Left cardiac atrium (tissue), 4 donors: Measurements from ENCODE around the gene RPH3AL. TPM values are rescaled to one million over a fixed set of nuclear protein-coding genes. Genes with fewer than 3 reads are reported as not detected.
"Not testable (repeated sequence)": the region's sequence is repeated elsewhere in the genome, so short reads cannot be mapped to it uniquely, and the experiment has no call there.

ENCODE experiments used
- ATAC-seq, 2 donors: fragments of 200-7000 bp; cut with Tn5 transposase; one replicate each; pipeline ENCODE4 v1.9.1; 2020; ENCODE audit warnings: mild to moderate bottlenecking in 2 of 2, moderate library complexity in 2 of 2
- DNase-seq: peaks from one replicate; pipeline ENCODE4 v3.0.0-alpha.2; 2020
- intact Hi-C, 2 donors: fragments of 100-400 bp; cut with DNase I; formaldehyde crosslinking; loops; one replicate each; pipeline versions ENCODE4 v1.14.1 to v1.15.1; 2022 to 2023
- total RNA-seq, 2 donors: library from RNA; stranded (reverse); fragmentation: NEBNext Ultra II Directional; extraction: Animal tissue kit (Norgen Biotek cat#: 25700); gene quantifications; one replicate each; pipeline ENCODE4 v1.2.1, GENCODE V29; 2021
- donor health status: DM: no; HTN: yes; CAD: no.
- donor health status: DM: no; HTN: yes; CAD: no; lungs with severe emphysema.
- donor health status: DM: yes; HTN: yes; CAD: no.
- donor health status: Dilated cardiomyopathy.

Gene RPH3AL
- total RNA-seq, 2 donors from 2014 or later = 5.9 to 10.9 TPM

GRCh38 chr17:381941-382643 is 29.5 kb upstream of the RPH3AL start:
- intact Hi-C loops = loop anchor here in 1 of 2 donors (10.0 kb wide), 1 partner anchor 117 kb away; no protein-coding TSS in a partner anchor
- no peak for DNase-seq
- ATAC-seq = no peak

- no peak for DNase-seq
- ATAC-seq = no peak
- intact Hi-C loops = loop anchor here in 1 of 2 donors (10.0 kb wide), 1 partner anchor 117 kb away; no protein-coding TSS in a partner anchor
Observed at GRCh38 chr17:381516-381915, 28.9 kb upstream of the RPH3AL start.

GRCh38 chr17:379531-380465 is 27.2 kb upstream of the RPH3AL start:
- DNase-seq = peak; percentile 55
- intact Hi-C loops = loop anchor here in 1 of 2 donors (5.0 to 10.0 kb wide), 2 partner anchors 42 to 115 kb away; no protein-coding TSS in a partner anchor
- ATAC-seq = peak; percentile 36 to 80

- no peak for DNase-seq
- intact Hi-C loops = loop anchor here in 1 of 2 donors (5.0 kb wide), 1 partner anchor 41 kb away; no protein-coding TSS in a partner anchor
- no peak for ATAC-seq
Observed at GRCh38 chr17:378068-378467, 25.5 kb upstream of the RPH3AL start.

GRCh38 chr17:376936-377863 is 24.6 kb upstream of the RPH3AL start:
- peak; percentile 79 to 91 for ATAC-seq
- peak; percentile 58 for DNase-seq
- intact Hi-C loops = loop anchor here in 1 of 2 donors (5.0 kb wide), 1 partner anchor 40 kb away; no protein-coding TSS in a partner anchor

- intact Hi-C loops = no loop called here
- peak in 1 of 2 donors; percentile 43 for ATAC-seq
Observed at GRCh38 chr17:373613-374230, 21.1 kb upstream of the RPH3AL start.

GRCh38 chr17:372157-373152 is 19.8 kb upstream of the RPH3AL start:
- no peak for DNase-seq
- no peak for ATAC-seq

More at GRCh38 chr17:373613-374230, 21.1 kb upstream of the RPH3AL start:
- DNase-seq = no peak

GRCh38 chr17:371583-371982 is 19.0 kb upstream of the RPH3AL start:
- intact Hi-C loops = no loop called here
- no peak for ATAC-seq
- DNase-seq = no peak

More at GRCh38 chr17:372157-373152, 19.8 kb upstream of the RPH3AL start:
- intact Hi-C loops = no loop called here

GRCh38 chr17:367656-368055 is 15.0 kb upstream of the RPH3AL start:
- DNase-seq, ATAC-seq, intact Hi-C loops: not testable (repeated sequence)

GRCh38 chr17:366657-367615 is 14.3 kb upstream of the RPH3AL start:
- ATAC-seq, intact Hi-C loops, DNase-seq: not testable (repeated sequence)

GRCh38 chr17:364766-365165 is 12.2 kb upstream of the RPH3AL start:
- no peak for DNase-seq
- intact Hi-C loops = no loop called here
- no peak for ATAC-seq

GRCh38 chr17:364308-364707 is 11.7 kb upstream of the RPH3AL start:
- ATAC-seq (peak; percentile 26 to 53), DNase-seq (no peak)
- intact Hi-C loops = no loop called here

GRCh38 chr17:362721-363120 is 10.1 kb upstream of the RPH3AL start:
- ATAC-seq (no peak), DNase-seq (no peak)
- intact Hi-C loops = no loop called here

GRCh38 chr17:360092-360750 is 7.6 kb upstream of the RPH3AL start:
- DNase-seq (no peak), ATAC-seq (no peak)
- intact Hi-C loops = no loop called here

GRCh38 chr17:358491-359151 is 6.0 kb upstream of the RPH3AL start:
- ATAC-seq (no peak), DNase-seq (no peak)
- intact Hi-C loops = no loop called here
